GM19468 (cell line): ENCODE results near the gene GALNT14.

Source experiments
- ATAC-seq: cut with Tn5 transposase; IDR thresholded peaks from one replicate; pipeline ENCODE4 v1.9.1; 2021; ENCODE audit warnings: mild to moderate bottlenecking, moderate library complexity, moderate number of reproducible peaks; ENCODE audit not compliant: unreplicated experiment; ENCODE audit errors: extremely low read depth

GALNT14 gene

GRCh38 chr2:30985493-30986230 lies 152.6 kb downstream of the GALNT14 start:
- ATAC-seq: no peak

- no peak for ATAC-seq
Observed at GRCh38 chr2:30984148-30984547, 154.1 kb downstream of the GALNT14 start.

GRCh38 chr2:30981510-30981909 lies 156.7 kb downstream of the GALNT14 start:
- no peak for ATAC-seq

- ATAC-seq: no peak
Observed at GRCh38 chr2:30981096-30981495, 157.1 kb downstream of the GALNT14 start.

GRCh38 chr2:30979822-30980245 lies 158.4 kb downstream of the GALNT14 start:
- ATAC-seq: no peak

- ATAC-seq: no peak
Observed at GRCh38 chr2:30978854-30979253, 159.4 kb downstream of the GALNT14 start.

GRCh38 chr2:30978044-30978443 lies 160.2 kb downstream of the GALNT14 start:
- ATAC-seq: no peak

GRCh38 chr2:30975156-30975555 lies 163.1 kb downstream of the GALNT14 start:
- no peak for ATAC-seq

GRCh38 chr2:30974554-30974953 lies 163.7 kb downstream of the GALNT14 start:
- ATAC-seq: no peak

GRCh38 chr2:30974092-30974491 lies 164.1 kb downstream of the GALNT14 start:
- no peak for ATAC-seq

GRCh38 chr2:30971231-30972025 lies 166.8 kb downstream of the GALNT14 start:
- no peak for ATAC-seq

- ATAC-seq: no peak
Observed at GRCh38 chr2:30968660-30969397, 169.4 kb downstream of the GALNT14 start.

- no peak for ATAC-seq
Observed at GRCh38 chr2:30966786-30967185, 171.5 kb downstream of the GALNT14 start.

GRCh38 chr2:30965022-30965531 lies 173.2 kb downstream of the GALNT14 start:
- no peak for ATAC-seq

- no peak for ATAC-seq
Observed at GRCh38 chr2:30964334-30965005, 173.8 kb downstream of the GALNT14 start.

- ATAC-seq: no peak
Observed at GRCh38 chr2:30963184-30963583, 175.1 kb downstream of the GALNT14 start.

- ATAC-seq: no peak
Observed at GRCh38 chr2:30960213-30960612, 178.0 kb downstream of the GALNT14 start.

- ATAC-seq: no peak
Observed at GRCh38 chr2:30959653-30960052, 178.6 kb downstream of the GALNT14 start.

GRCh38 chr2:30958918-30959265 lies 179.3 kb downstream of the GALNT14 start:
- ATAC-seq: no peak
